ENCODE data around the gene UTS2R.
"Not testable (repeated sequence)": the region's sequence is repeated elsewhere in the genome, so short reads cannot be mapped to it uniquely, and the experiment has no call there.

UTS2R gene

GRCh38 chr17:82334204-82334621, 37.4 kb upstream of the UTS2R start:
- in situ Hi-C loops (cut with MboI; ENCODE audit: low sequenced_read_pairs) = no loop called here

GRCh38 chr17:82334622-82335394, 36.8 kb upstream of the UTS2R start:
- in situ Hi-C loops (cut with MboI; ENCODE audit: low sequenced_read_pairs) = no loop called here

GRCh38 chr17:82338858-82339633, 32.5 kb upstream of the UTS2R start:
- in situ Hi-C loops (cut with MboI; ENCODE audit: low sequenced_read_pairs) = no loop called here

- in situ Hi-C loops (cut with MboI; ENCODE audit: low sequenced_read_pairs) = no loop called here
Measured at GRCh38 chr17:82339634-82340580, 31.7 kb upstream of the UTS2R start.

- in situ Hi-C loops (cut with MboI; ENCODE audit: low sequenced_read_pairs) = no loop called here
Measured at GRCh38 chr17:82342361-82343079, 29.0 kb upstream of the UTS2R start.

GRCh38 chr17:82343560-82343959, 28.0 kb upstream of the UTS2R start:
- in situ Hi-C loops (cut with MboI; ENCODE audit: low sequenced_read_pairs) = no loop called here

GRCh38 chr17:82344175-82344907, 27.2 kb upstream of the UTS2R start:
- in situ Hi-C loops (cut with MboI; ENCODE audit: low sequenced_read_pairs) = no loop called here

GRCh38 chr17:82345151-82345976, 26.2 kb upstream of the UTS2R start:
- in situ Hi-C loops (cut with MboI; ENCODE audit: low sequenced_read_pairs) = no loop called here

GRCh38 chr17:82346342-82347300, 24.9 kb upstream of the UTS2R start:
- in situ Hi-C loops (cut with MboI; ENCODE audit: low sequenced_read_pairs) = no loop called here

GRCh38 chr17:82347994-82348393, 23.6 kb upstream of the UTS2R start:
- in situ Hi-C loops (cut with MboI; ENCODE audit: low sequenced_read_pairs) = not testable (repeated sequence)

- in situ Hi-C loops (cut with MboI; ENCODE audit: low sequenced_read_pairs) = no loop called here
Measured at GRCh38 chr17:82348434-82348833, 23.1 kb upstream of the UTS2R start.

GRCh38 chr17:82348866-82349265, 22.7 kb upstream of the UTS2R start:
- in situ Hi-C loops (cut with MboI; ENCODE audit: low sequenced_read_pairs) = no loop called here

GRCh38 chr17:82349287-82349701, 22.3 kb upstream of the UTS2R start:
- in situ Hi-C loops (cut with MboI; ENCODE audit: low sequenced_read_pairs) = no loop called here

GRCh38 chr17:82350182-82351030, 21.2 kb upstream of the UTS2R start:
- in situ Hi-C loops (cut with MboI; ENCODE audit: low sequenced_read_pairs) = no loop called here

GRCh38 chr17:82351254-82351712, 20.3 kb upstream of the UTS2R start:
- in situ Hi-C loops (cut with MboI; ENCODE audit: low sequenced_read_pairs) = no loop called here

GRCh38 chr17:82351713-82352488, 19.7 kb upstream of the UTS2R start:
- in situ Hi-C loops (cut with MboI; ENCODE audit: low sequenced_read_pairs) = no loop called here

All from hTERT RPE-1 (cell line).